NCI-H69 (cell line): ENCODE data around the gene TMEM31.
"Not testable (repeated sequence)": the region's sequence is repeated elsewhere in the genome, so short reads cannot be mapped to it uniquely, and the experiment has no call there.

ENCODE experiments used
- DNase-seq: peaks from one replicate; lab custom pipeline; 2025; lab: John Stamatoyannopoulos, UW

The TMEM31 gene

GRCh38 chrX:103726477-103726876 lies 15.8 kb downstream of the TMEM31 start:
- peak; percentile 80 for DNase-seq

- peak; percentile 56 for DNase-seq
Observed at GRCh38 chrX:103727115-103727514, 16.4 kb downstream of the TMEM31 start.

GRCh38 chrX:103729015-103729414 lies 18.3 kb downstream of the TMEM31 start:
- DNase-seq, result no peak

DNA sequence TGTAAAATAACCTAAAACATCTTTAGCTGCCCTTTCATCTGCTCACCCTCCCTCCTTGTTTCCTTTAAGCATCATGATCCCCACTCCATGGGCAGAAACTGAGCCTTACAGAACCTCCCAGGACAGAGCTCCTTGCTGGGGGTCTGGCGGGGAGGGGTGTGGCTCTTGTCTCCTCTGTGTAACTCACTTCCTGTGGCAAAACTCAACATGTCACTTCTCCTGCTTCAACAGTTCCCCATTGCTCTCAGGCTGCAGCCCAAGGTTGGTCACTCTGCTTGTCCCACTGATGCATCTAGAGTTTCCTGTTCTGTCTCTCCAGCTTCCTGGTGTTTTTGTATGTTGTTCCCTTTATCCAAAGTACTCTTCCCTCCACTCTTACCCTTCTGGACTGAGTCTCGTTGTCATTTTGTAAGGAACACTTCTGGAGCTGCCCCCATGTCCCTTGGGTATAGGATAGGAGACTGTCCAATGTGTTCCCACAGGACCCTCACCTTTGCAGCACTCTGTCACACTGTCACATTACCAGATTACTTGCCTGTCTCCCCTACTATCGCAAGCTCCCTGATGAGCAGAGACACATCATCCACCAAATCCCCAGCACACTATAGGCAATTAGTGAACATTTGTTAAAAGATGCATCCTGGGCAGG lies 19.6 kb downstream of the TMEM31 start:
- peak; percentile 28 for DNase-seq

- DNase-seq, result peak; percentile 85
Observed at GRCh38 chrX:103730796-103731493, 20.2 kb downstream of the TMEM31 start.

DNA sequence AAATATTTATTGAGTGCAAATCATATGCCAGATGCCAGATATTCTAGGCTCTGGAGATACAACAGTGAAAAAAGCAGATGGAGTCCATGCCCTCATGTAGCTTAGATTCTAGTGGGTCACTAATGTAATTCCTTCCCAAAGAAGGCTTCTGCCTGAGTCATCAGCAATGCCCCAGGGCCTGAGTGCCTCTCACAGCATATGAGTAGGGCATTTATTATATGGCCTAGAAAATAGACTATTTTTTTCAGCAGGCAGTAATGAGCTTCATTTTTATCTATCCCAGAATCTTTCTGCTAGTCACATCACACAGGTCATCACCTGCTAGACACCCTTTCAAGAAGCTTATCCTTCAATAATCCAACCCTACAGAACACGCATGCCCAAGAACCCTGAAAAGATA lies 22.3 kb downstream of the TMEM31 start:
- DNase-seq, result peak; percentile 0

DNA sequence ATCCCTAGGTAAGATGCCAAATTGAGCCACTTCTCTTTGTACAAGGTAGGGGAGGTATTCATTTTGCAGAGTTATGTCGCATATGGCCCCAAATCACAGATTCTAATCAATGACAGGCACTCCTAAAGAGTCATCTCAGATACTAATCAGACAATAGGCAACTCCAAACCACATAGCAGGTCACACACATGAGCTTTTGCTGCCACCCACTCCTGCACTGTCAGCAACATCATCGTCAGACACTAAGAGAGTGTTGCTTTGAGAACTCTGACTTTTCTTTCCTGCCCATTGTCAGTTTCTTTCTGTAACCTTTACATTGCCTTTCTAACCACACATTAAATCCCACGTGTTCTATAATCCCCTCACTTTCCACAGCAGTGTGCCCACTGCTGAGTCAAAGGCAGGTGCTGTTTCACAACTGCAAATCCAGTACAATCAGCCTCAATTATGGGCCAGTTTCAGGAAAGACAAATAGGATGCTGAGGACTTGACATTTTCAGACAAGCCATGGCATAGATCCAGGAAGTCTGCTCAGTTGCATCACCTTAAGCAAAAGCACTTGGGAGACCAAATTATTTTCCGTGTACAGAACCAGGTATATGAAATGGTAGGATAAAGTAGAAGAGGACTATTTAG lies 23.5 kb downstream of the TMEM31 start:
- DNase-seq, result peak; percentile 75

DNA sequence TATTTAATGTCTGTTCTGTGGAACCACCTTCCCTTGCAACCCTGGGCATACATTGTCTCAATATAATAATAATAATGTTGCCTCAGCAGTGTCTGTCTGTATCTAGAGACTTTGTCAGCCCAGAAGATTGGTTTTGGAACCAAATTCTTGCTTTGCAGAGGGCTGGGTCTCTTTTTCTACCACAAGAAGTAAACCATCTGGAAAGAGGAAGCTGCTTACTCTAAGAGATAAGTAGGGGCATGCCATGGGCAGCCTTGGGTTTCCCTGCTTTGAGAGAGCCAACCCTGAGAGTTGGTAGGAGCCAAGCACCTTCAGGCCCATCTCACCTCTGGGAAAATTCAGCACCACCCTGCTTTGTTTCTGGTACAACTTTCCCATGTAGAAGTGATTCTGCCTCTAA lies 27.0 kb downstream of the TMEM31 start:
- no peak for DNase-seq

DNA sequence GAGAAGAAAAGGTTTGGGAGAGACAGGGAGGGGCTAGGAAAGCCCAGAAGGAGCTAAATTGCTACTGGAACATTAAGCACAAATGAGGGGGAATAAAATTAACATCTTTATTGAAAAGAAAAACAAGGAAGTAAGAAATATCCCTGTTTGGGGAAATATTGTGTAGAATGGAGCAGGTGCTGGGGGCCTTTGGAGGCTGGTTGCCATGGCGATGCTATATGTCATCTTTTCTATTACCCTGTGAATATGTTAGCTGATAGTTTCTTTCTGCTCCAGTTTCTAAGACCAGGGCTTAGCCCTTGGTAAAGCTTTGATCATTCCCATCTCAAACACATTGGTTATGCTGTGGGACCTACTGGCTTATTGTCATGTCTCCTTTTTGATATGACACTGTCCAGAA lies 28.7 kb downstream of the TMEM31 start:
- no peak for DNase-seq

GRCh38 chrX:103741879-103742278 lies 31.2 kb downstream of the TMEM31 start:
- no peak for DNase-seq

DNA sequence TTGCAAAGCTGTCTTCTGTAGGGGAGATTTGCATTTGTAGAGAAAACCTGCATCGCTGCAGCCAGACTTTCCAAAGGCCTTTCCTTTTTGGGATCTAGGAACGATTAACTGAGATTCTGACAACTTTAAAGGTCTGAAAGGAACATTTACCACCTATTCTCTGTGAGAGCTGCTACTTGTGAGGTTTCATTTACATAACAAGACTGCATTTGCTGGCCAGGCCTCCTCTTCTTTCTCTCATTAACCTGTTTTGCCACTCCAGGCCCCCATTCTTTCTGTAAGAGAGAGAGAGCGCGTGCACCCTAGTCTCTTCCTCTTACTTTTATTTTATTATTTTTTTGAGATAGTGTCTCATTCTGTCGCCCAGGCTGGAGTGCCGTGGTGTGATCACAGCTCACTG lies 31.6 kb downstream of the TMEM31 start:
- DNase-seq, result no peak

DNA sequence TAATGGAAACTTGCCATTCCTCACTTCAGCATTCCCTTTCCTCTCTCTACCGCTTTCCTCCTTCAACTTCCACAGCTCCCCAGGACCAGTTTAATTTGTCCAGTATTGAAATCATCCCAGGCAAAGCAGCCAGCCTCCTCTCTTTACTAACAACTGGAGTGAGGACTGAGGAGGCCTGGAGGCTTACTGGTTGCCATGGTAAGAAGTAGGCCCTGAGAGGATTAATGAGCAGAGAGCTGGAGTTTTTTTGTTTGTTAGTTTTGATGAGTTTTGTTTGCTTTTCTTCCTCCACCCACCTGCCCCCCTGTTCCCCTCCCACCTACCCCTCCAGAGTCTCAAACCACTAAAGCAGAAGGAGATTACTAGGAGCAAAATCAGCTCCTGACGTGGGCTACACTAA lies 36.5 kb downstream of the TMEM31 start:
- peak; percentile 0 for DNase-seq

GRCh38 chrX:103754401-103754800 lies 43.7 kb downstream of the TMEM31 start:
- peak; percentile 0 for DNase-seq

DNA sequence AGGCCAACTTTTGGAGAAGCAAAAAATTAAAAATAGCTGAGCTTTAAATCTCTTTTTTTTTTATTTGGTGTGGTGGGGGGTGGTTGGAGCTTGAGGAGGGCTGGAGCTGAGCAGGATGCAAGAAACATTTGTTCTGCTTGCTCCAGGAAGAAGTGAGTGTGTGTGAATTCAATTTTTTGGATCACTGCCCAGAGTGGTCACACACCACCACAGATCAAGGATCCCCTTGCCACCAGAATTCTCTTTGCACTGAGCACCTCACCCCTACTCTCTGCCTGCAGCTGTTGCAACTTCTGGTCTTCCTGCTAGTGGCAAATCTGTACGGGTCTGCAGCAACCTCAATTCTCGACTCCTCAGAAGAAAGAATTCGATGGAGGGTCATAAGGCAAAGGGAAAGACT lies 46.0 kb downstream of the TMEM31 start:
- DNase-seq, result peak; percentile 5

DNA sequence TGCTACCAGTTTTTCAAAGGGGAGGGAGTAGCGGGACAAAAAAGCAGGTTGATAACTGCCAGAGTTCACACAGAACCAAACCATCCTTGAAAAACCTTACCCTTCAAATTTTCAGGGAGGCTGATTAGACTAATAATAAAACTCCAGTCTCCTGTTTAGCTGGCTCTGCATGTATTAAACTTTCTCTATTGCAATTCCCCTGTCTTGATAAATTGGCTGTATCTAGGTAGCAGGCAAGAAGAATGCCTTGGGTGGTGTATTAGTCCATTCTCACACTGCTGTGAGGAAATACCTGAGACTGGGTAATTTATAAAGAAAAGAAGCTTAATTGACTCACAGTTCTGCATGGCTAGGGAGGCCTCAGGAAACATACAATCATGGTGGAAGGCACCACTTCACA lies 47.8 kb downstream of the TMEM31 start:
- no peak for DNase-seq

- DNase-seq, result not testable (repeated sequence)
Observed at GRCh38 chrX:103763541-103763940, 52.8 kb downstream of the TMEM31 start.
